GM20431 (cell line): ENCODE data around the gene SEMA7A.

ENCODE experiments used
- in situ Hi-C: fragments of 300-500 bp; cut with MseI, MboI; formaldehyde crosslinking; loops from one replicate; pipeline ENCODE4 v1.15.0; 2020; ENCODE audit warnings: low sequenced_read_pairs; ENCODE audit not compliant: unreplicated experiment

SEMA7A gene

DNA sequence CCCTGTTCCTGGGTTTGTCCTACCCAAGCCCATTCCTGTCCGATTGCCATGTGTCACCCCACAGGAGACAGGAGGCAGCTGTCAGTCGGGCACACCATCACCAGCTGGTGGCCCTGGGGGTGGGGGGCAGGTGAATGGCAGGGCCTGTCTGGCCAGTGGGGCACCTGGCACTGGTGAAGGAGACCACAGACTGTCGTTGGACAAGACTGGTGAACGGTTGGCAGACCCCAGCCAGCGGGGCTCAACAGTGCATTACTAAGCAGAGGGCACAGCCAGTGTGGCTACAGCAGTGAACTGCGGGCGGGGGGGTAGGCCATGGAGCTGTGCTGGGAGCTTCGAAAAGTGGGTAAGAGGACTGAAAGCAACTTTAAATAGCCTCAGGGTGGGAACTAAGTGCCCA lies 2.1 kb downstream of the SEMA7A start:
- in situ Hi-C loops: no loop called here

DNA sequence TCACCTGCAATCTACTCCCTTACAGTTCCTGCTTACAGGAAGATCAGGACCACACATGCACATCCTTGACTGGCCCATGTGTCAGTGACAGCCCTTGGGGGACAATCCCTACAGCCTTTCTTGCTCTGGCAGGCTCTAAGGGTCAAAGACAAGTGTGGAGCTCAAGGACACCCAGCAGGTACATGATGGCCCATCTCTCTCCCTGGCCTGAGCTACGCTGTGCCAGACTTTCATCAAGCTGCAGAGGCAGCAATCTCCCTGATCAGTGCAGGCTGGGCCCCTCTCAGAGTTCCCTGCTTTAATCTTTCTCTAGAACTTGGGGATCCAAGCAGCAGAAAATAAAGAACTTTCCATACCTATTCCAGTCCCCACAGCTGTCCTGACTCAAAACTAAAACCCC lies 2.6 kb downstream of the SEMA7A start:
- in situ Hi-C loops: no loop called here

DNA sequence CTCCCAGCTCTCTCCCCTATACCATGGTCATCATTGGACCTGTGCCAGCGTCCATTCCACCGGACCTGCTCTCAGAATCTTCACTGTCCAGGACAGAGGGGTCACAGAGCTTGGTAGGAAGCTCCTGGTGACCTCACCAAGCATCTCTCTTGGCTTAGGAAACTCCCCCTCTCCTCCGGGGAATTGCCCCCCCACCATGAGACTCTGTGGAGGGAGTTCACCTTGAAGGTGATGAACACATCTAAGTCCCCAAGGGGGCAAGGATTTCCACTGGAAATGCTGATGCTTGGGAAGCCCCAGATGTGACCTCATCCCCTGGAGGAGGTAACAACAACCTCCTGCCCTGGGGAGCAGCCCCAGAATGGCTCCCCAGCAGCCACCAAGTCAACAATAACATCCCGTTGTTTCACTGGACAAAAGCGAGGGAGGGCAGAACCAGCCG lies 3.2 kb downstream of the SEMA7A start:
- in situ Hi-C loops: no loop called here

DNA sequence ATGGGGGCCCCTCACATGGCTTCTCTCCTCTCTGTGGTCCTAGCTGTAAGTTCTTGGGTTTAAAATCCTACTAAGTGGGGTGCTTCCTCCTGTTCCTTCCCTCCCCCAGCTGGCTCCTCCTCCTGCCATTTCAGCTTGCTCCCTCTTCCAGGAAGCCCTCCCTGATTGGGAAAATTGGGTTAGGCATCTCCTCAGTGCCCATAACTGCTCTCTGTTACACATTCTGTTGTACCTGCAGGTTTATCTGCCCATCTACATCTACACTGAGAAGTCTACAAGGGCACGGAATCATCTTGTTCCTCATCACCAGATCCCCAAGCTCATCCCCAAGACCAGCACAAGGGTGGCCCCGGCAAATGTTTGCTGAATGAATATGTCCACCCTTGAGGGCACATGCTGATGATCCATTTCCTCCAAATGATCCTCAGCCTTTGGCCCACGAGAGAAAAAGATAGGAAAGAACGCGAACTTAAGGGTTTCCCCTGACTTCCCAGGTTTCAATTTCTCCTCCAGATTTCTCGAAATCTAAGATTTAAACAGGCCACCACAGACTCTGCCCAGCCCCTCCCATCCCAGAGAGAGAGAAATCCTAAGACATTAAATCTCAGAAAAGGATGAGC lies 3.9 kb downstream of the SEMA7A start:
- in situ Hi-C loops: no loop called here

- in situ Hi-C loops: no loop called here
These were observed 4.6 kb downstream of the SEMA7A start for GRCh38 chr15:74428970-74429780.

- in situ Hi-C loops: no loop called here
These were observed 5.3 kb downstream of the SEMA7A start for GRCh38 chr15:74428442-74428787.

DNA sequence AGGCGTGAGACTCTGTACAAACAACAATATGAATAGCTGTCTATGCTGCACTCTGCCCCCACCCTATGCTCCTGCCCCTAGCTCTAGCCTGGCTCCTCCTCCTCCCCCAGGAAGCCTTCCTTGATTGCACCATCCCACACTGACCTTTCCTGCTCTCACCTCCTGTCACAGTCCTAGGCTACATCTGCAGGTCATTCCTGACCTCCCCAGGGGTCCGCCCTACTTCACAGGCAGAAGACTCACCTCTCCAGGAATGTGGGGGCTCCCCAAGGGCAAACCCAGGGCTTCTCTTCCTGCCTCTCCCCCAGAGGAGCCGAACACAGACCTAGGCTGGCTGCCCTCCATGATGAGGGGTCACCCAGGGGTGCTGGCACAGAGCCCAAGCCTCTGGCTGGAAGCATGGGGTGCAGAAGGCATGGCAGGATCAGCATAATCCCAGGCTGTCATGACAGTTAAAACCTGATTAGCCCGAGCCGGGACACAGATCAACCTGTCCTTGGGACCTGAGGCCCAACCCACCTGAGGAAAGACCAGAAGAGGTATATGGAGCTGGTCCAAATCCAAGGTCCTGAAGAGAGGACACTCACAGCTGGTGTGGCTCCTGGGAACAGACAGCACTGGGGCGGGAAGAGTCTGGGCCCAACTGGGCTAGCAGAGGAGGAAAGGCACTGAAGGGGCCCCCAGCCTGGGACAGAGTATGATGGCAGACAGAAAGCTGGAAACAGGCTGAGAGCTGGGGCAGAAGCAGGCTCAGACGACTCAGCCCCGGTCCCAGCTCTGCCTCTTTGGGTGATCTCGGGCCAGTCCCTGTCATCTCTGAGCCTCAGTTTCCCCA lies 5.9 kb downstream of the SEMA7A start:
- in situ Hi-C loops: no loop called here

GRCh38 chr15:74426404-74427281 lies 7.1 kb downstream of the SEMA7A start:
- in situ Hi-C loops: no loop called here

DNA sequence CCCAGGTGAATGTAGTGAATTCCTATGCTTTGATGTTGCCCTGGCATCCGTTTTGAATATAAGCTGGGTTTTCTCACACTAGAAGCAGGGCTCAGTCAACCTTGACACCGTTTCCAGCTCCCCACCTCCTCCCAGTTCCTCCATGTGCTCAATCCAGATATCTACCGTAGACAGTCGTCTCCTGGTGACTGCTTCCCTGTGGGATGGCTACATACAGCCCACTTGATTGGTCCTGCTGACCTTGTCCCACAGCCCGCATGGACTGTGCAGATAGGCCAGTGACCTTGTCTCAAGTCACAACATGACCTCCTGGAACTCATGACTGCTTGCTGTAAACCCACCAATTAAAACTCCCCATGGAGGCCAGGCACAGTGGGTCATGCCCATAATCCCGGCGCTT lies 8.1 kb downstream of the SEMA7A start:
- in situ Hi-C loops: no loop called here

DNA sequence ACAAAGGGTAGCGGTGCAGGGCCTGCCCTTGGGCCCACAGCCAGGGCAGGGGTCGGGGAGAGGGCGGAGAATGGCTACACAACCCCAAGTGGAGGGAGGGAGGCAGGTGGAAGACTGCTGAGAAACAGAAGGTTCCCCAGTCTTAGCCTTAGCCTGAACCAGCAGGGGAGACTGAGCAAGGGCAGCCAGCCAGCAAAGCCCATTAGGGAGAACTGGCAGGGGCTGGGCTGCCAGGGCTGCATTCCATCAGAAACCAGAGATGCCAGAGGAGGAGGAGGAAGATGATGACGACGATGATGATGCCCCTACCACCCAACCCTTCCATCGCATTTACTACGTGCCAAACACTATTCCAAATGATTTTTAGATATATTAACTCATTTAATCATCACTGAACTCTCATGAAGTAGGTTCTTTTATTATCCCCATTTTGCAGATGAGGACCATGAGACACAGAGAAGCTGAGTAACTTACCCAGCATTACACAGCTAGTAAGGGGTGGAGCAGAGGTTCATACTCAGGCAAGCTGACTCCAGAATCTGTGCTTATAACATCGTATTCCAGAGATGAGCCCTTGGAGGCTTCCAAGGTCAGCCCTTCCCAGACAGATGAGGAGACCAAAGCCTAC lies 8.7 kb downstream of the SEMA7A start:
- in situ Hi-C loops: no loop called here

GRCh38 chr15:74423431-74424257 lies 10.1 kb downstream of the SEMA7A start:
- in situ Hi-C loops: no loop called here

GRCh38 chr15:74422652-74423430 lies 10.9 kb downstream of the SEMA7A start:
- in situ Hi-C loops: no loop called here

DNA sequence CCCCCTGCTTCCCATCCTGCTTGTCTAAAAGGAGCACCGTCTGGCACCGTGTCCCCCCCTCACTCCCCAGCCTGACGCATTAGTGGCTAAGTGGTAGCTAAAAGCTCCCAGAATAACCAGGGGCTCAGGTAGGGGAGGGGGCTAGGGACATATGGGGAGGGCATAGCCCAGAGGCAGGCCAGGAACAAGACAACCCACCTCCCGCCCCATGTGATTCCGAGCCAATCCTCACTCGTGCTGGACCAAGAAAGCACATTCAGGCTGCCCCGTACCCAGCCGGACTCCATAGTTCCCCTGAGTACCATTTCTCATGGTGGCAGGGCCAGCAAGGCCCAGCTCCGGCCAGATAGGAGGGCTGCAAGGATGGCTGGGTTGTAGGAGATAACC lies 11.5 kb downstream of the SEMA7A start:
- in situ Hi-C loops: no loop called here

DNA sequence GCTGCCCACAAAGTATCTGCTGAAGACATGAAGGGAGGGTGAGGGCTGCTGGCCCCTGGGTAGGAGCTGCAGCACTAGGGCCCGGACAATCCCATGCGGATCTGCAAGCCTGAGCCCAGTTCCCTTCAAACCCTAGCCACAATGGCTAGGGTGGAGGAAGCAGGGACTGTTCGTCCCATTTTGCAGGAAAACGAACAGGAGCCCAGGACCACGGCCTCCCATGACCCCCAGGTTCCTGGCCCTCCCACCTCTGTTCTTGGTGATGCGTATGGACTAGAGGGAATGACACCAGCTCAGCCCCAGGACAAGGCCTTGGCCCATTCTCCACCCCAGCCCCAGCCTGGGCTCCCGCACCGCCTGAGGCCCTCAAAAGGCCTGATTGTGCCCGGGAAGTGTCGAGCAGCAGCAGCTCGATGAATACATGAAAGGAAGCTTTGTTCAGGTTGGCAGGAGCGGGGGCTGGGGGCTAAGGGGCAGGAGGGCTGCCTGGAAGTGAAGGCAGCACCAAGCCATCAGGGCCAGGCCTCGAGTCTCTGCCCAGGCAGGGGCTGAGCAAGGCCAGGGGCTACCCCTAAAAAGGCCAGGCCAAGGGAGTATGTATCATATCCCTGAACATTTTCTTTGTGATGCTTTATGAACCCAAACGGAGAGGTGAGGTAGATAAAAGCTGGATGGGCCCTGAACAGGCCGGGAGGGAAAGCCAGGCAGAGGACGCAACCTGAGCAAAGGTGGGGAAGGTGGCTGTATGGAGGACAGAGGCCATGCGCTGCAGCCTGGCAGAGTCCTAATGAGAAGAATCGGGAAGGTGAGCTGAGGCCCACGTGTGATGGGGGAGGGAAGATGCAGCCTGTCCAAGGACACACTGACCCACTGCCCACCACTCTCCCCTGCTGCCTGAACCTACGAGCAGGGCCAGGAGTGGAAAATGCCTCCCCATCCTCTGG lies 12.2 kb downstream of the SEMA7A start:
- in situ Hi-C loops: no loop called here

- in situ Hi-C loops: no loop called here
These were observed 13.4 kb downstream of the SEMA7A start for GRCh38 chr15:74420193-74420905.

DNA sequence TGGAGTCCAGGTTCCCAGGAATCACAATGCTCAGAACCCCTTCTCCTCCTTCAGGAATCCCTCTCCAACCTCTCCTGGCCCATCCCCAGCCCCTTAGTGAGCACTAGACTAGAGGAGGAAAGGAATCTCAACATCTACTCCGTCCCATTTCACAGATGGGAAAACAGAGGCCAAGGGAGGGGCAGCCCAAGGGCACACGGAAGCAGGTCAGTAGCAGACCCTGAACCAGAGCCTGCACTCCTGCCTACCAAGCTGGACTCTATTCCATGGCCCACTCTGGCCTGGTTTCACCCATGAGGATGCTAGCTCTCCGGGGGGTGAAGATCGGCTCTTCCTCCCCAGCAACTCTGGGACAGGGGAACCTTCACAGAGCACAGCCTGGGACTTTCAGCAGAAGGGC lies 14.3 kb downstream of the SEMA7A start:
- in situ Hi-C loops: no loop called here
